ENCODE data around the gene GUCY1B1. TPM values are rescaled to one million over a fixed set of nuclear protein-coding genes. Genes with fewer than 3 reads are reported as not detected.

The GUCY1B1 gene
- total RNA-seq, 1 experiment from 2014 or later: 0.50 TPM

DNA sequence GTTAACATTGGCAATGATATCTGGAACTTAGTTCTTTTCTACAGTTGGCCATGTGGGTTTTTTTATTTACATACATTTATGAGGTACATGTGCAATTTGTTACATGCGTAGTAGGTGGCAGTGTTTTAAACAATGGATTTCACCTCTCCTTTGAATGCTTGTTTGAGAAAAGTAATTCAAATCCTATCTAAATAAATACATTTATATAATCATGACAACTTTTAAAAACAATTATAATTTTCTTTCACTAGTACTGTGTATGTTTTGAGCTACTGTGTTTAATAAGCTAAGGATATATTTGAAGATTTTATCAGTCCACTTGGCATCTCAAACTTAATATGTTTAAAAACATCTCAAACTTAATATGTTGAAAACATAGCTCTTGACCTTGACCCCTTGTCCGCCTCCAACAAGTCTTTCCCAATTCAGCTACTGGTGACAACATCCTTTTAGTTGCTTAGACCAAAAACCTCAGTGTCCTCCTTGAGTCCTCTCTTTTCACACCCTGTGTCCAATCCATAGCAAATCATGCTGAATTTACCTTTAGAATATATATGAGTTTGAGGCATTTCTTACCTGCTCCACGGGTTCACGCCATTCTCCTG, 14.5 kb downstream of the GUCY1B1 start:
- Histone ChIP-seq H2BK120ac (ENCODE audit: low read depth, low read length, poor library complexity, severe bottlenecking) (no peak overlapping the region), H3K56ac (ENCODE audit: insufficient read length, low read depth, low read length) (no peak overlapping the region), H3K23me2 (ENCODE audit: insufficient read length, low read depth, low read length, poor library complexity, severe bottlenecking) (no peaks in the 10 kb centered on the region), H3K9me3 (ENCODE audit: control insufficient read depth, low read depth, low read length) (no peaks in the 10 kb centered on the region), H3K79me2 (ENCODE audit: insufficient read depth, low read length) (no peaks in the 10 kb centered on the region), H2BK20ac (ENCODE audit: low read depth, low read length, poor library complexity, severe bottlenecking) (no peak overlapping the region), H4K5ac (ENCODE audit: insufficient read length, low read depth, low read length) (no peak overlapping the region), H3K27ac (ENCODE audit: insufficient read length, low read depth, low read length) (no peak overlapping the region), H4K20me1 (ENCODE audit: control insufficient read depth, insufficient read depth, insufficient read length) (no peaks in the 10 kb centered on the region), H4K91ac (ENCODE audit: insufficient read length, low read depth, low read length) (no peak overlapping the region), H3K4ac (ENCODE audit: low read depth, low read length) (no peak overlapping the region), H2BK15ac (ENCODE audit: low read depth, low read length) (no peak overlapping the region), H2AFZ (ENCODE audit: low read length) (no peak overlapping the region), H3K27me3 (ENCODE audit: insufficient read depth, low read length) (no peaks in the 10 kb centered on the region), H3T11ph (ENCODE audit: low read length) (no peak overlapping the region), H4K8ac (replicated peaks; ENCODE audit: insufficient read length, low read depth, low read length) (no peak overlapping the region), H3K9ac (ENCODE audit: extremely low read depth, insufficient read length, low read length) (no peak overlapping the region), H3K18ac (ENCODE audit: insufficient read length, low read depth, low read length) (no peak overlapping the region), H3K14ac (ENCODE audit: insufficient read depth, low read length) (no peak overlapping the region), H2BK5ac (ENCODE audit: insufficient read length, low read length) (no peak overlapping the region), H2BK12ac (ENCODE audit: insufficient read length, low read depth, low read length) (no peak overlapping the region), H3K23ac (ENCODE audit: insufficient read length, low read depth, low read length) (no peak overlapping the region), H2AK5ac (ENCODE audit: insufficient read length, low read length) (no peak overlapping the region), H3K79me1 (ENCODE audit: insufficient read depth, low read depth, low read length, poor library complexity, severe bottlenecking) (no peaks in the 10 kb centered on the region), H3K4me1 (ENCODE audit: insufficient read depth, low read length) (no peaks in the 10 kb centered on the region), H3K4me2 (ENCODE audit: insufficient read depth, insufficient read length, low read length) (no peak overlapping the region)
- TF ChIP-seq, protein P1, sequence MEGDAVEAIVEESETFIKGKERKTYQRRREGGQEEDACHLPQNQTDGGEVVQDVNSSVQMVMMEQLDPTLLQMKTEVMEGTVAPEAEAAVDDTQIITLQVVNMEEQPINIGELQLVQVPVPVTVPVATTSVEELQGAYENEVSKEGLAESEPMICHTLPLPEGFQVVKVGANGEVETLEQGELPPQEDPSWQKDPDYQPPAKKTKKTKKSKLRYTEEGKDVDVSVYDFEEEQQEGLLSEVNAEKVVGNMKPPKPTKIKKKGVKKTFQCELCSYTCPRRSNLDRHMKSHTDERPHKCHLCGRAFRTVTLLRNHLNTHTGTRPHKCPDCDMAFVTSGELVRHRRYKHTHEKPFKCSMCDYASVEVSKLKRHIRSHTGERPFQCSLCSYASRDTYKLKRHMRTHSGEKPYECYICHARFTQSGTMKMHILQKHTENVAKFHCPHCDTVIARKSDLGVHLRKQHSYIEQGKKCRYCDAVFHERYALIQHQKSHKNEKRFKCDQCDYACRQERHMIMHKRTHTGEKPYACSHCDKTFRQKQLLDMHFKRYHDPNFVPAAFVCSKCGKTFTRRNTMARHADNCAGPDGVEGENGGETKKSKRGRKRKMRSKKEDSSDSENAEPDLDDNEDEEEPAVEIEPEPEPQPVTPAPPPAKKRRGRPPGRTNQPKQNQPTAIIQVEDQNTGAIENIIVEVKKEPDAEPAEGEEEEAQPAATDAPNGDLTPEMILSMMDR (conservative IDR thresholded peaks at IDR 0.05): no peak
- H3K27me3 Mint-ChIP-seq (ENCODE audit: low read depth): no peaks in the 10 kb centered on the region
- no peak overlapping the region for H3K4me3 Mint-ChIP-seq
- no CpG with 5 or more reads among the region's 4 CpGs for WGBS (ENCODE audit: extremely low coverage, insufficient read length, low lambda C conversion rate)
- H3K4me1 Mint-ChIP-seq: peaks cover 4 to 10% of the 10 kb centered on the region in 2 experiments; a peak in 3 of 4 replicates
- H3K9me3 Mint-ChIP-seq: no peaks in the 10 kb centered on the region
- no peak overlapping the region for H3K27ac Mint-ChIP-seq
- no peak for DNase-seq
- H3K36me3 Mint-ChIP-seq (ENCODE audit: insufficient read depth in 1 of 3, low read depth in 3 of 3): no peaks in the 10 kb centered on the region

Measured in H9 (cell line).